OCI-LY7 (cell line): ENCODE results near the gene FUZ. TPM values are rescaled to one million over a fixed set of nuclear protein-coding genes. Genes with fewer than 3 reads are reported as not detected.

Experiments used
- BruUV-seq: library from RNA; stranded (reverse); fragments of 400-500 nt; replicated peaks from 2 replicates; lab custom pipeline; 2021; lab: Mats Ljungman, UMichigan
- CTCF ChIA-PET: fragments of 300-600 bp; sonication (Branson Sonifier 250); formaldehyde crosslinking; loops from one replicate; lab custom pipeline; 2022; ENCODE audit warnings: antibody characterized with exemption; ENCODE audit not compliant: unreplicated experiment; lab: Charles Lee
- POLR2A ChIA-PET: fragments of 300-600 bp; sonication (Branson Sonifier 250); formaldehyde crosslinking; loops from one replicate; lab custom pipeline; 2022; ENCODE audit warnings: antibody characterized with exemption; lab: Charles Lee
- DNase-seq: peaks from one replicate; pipeline ENCODE4 v3.0.0-alpha.2; 2015; ENCODE audit warnings: low spot score
- H2AFZ ChIP-seq: fragments of 200-600 bp; sonication (generic), shearing (Covaris generic); 2 replicates; pipeline ENCODE4 v1.6.1; 2014; ENCODE audit warnings: mild to moderate bottlenecking, antibody characterized with exemption, low read length, moderate library complexity
- H3K27ac ChIP-seq: fragments of 200-600 bp; sonication (generic); 2 replicates; pipeline ENCODE4 v1.5.1; 2014; ENCODE audit warnings: mixed run types, low read depth, mild to moderate bottlenecking, moderate library complexity, low read length, inconsistent platforms; ENCODE audit not compliant: poor library complexity, severe bottlenecking
- H3K36me3 ChIP-seq: fragments of 200-600 bp; sonication (generic); 2 replicates; pipeline ENCODE4 v1.6.1; 2014; ENCODE audit warnings: mild to moderate bottlenecking, antibody characterized with exemption, low read length, moderate library complexity, mixed read lengths; ENCODE audit not compliant: insufficient read depth
- H3K4me1 ChIP-seq: fragments of 200-600 bp; sonication (generic); 2 replicates; pipeline ENCODE4 v1.5.1; 2014; ENCODE audit warnings: mild to moderate bottlenecking, low read length; ENCODE audit not compliant: insufficient read depth, poor library complexity, severe bottlenecking
- H3K4me2 ChIP-seq: fragments of 200-600 bp; sonication (generic); 2 replicates; pipeline ENCODE4 v1.6.1; 2014; ENCODE audit warnings: mild to moderate bottlenecking, low read length
- H3K4me3 ChIP-seq: fragments of 200-600 bp; sonication (generic); 2 replicates; pipeline ENCODE4 v1.5.1; 2014; ENCODE audit warnings: mild to moderate bottlenecking, low read depth, low read length; ENCODE audit not compliant: poor library complexity, severe bottlenecking
- H3K79me2 ChIP-seq: fragments of 200-600 bp; sonication (generic); 2 replicates; pipeline ENCODE4 v1.6.1; 2016; ENCODE audit warnings: low read depth, mild to moderate bottlenecking, low read length, moderate library complexity, mixed read lengths; ENCODE audit not compliant: insufficient read depth
- H3K9me2 ChIP-seq: fragments of 200-600 bp; sonication (generic); 2 replicates; pipeline ENCODE4 v1.6.1; 2016; ENCODE audit warnings: mild to moderate bottlenecking, low read length, mixed read lengths; ENCODE audit not compliant: insufficient read depth
- H3K9me3 ChIP-seq: fragments of 200-600 bp; sonication (generic); 2 replicates; pipeline ENCODE4 v1.6.1; 2014; ENCODE audit warnings: mild to moderate bottlenecking, mixed run types, low read length, mixed read lengths
- H4K20me1 ChIP-seq: fragments of 200-600 bp; sonication (generic); 2 replicates; pipeline ENCODE4 v1.6.1; 2014; ENCODE audit warnings: mild to moderate bottlenecking, antibody characterized with exemption, low read length, moderate library complexity, mixed read lengths; ENCODE audit not compliant: insufficient read depth
- CTCF ChIP-seq: fragments of 200-600 bp; sonication (generic); conservative IDR thresholded peaks from 2 replicates; pipeline ENCODE4 v1.5.1; 2014; ENCODE audit warnings: mild to moderate bottlenecking, antibody characterized with exemption, low read length, moderate library complexity, mixed read lengths
- EZH2phosphoT487 ChIP-seq: fragments of 200-600 bp; sonication (generic); IDR thresholded peaks from 2 replicates; pipeline ENCODE4 v1.6.1; 2018; ENCODE audit warnings: low read depth, borderline replicate concordance, mild to moderate bottlenecking, mixed run types, antibody characterized with exemption, low read length, moderate library complexity, mixed read lengths
- intact Hi-C: fragments of 100-400 bp; cut with micrococcal nuclease; formaldehyde crosslinking; loops from one replicate; pipeline ENCODE4 v1.10.0; 2022; ENCODE audit not compliant: unreplicated experiment
- total RNA-seq, 2 experiments: library from RNA; depleted of rRNA in 1 of 2; stranded (reverse); fragments of >200 nt in 1 of 2; shearing (Covaris generic) in 1 of 2; gene quantifications; 2 replicates each; pipeline ENCODE4 v1.2.3, GENCODE V29; 2014 to 2022

Gene FUZ
- total RNA-seq, 2 experiments from 2014 or later = 28.1 to 33.6 TPM

DNA sequence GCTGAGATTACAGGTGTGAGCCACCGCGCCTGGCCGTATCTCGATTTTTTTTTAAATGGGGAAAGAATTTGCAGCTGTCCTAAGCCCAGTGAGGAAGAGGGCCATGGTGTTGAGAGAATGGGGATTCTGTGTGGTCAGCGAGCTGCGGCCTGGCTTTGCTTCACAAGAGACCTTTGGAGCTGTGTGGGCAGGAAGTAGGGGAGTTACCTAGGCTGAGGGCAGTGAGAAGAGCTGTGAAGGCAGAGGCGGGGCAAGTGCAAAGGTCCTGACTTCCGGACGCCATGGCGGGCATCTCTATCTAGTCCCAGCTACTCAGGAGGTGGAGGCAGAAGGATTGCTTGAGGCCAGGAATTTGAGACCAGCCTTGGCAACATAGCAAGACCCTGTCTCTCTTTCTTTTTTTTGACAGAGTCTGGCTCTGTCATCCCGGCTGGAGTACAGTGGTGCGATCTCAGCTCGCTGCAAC lies 41.4 kb downstream of the FUZ start:
- CTCF ChIA-PET = no interaction called here
- DNase-seq = peak; percentile 33
- POLR2A ChIA-PET = interaction anchor here (0.7 kb wide), 1 partner anchor 42 kb away, joined by 3 read pairs; the partner anchor contains the start of gene FUZ

GRCh38 chr19:49770529-49770928 lies 42.6 kb downstream of the FUZ start:
- intact Hi-C loops = no loop called here

More for the DNA sequence above, 41.4 kb downstream of the FUZ start:
- TF ChIP-seq EZH2phosphoT487 = no peak
- no peak for TF ChIP-seq CTCF
- no peaks in the 10 kb centered on the region for H3K9me3 ChIP-seq
- no peaks in the 10 kb centered on the region for H3K9me2 ChIP-seq
- H3K4me3 ChIP-seq = no peak overlapping the region
- H3K4me2 ChIP-seq = no peak overlapping the region
- peaks cover 11% of the 10 kb centered on the region; the same call in 1 of the 2 replicates for H3K79me2 ChIP-seq
- BruUV-seq = no TSS peak
- peaks cover 10% of the 10 kb centered on the region for H3K36me3 ChIP-seq
- peaks cover 13% of the 10 kb centered on the region for H3K4me1 ChIP-seq
- intact Hi-C loops = no loop called here
- H4K20me1 ChIP-seq = peaks cover 3% of the 10 kb centered on the region; the same call in 1 of the 2 replicates
- H3K27ac ChIP-seq = no peak overlapping the region
- H2AFZ ChIP-seq = no peak overlapping the region

More at GRCh38 chr19:49770529-49770928, 42.6 kb downstream of the FUZ start:
- no peak for TF ChIP-seq EZH2phosphoT487
- no peak for TF ChIP-seq CTCF
- Histone ChIP-seq H3K4me1 (peaks cover 18% of the 10 kb centered on the region), H3K4me2 (no peak overlapping the region), H2AFZ (no peak overlapping the region), H4K20me1 (peaks cover 3% of the 10 kb centered on the region; the same call in 1 of the 2 replicates), H3K9me3 (no peaks in the 10 kb centered on the region), H3K27ac (no peak overlapping the region), H3K79me2 (peaks cover 11% of the 10 kb centered on the region; the same call in 1 of the 2 replicates), H3K4me3 (no peak overlapping the region), H3K9me2 (no peaks in the 10 kb centered on the region), H3K36me3 (no peaks in the 10 kb centered on the region; the same call in 1 of the 2 replicates)
- ChIA-PET CTCF (no interaction called here), POLR2A (no interaction called here)
- DNase-seq = no peak
- no TSS peak for BruUV-seq
